ENCODE measurements around the gene EMP3. TPM values are rescaled to one million over a fixed set of nuclear protein-coding genes. Genes with fewer than 3 reads are reported as not detected.

Gene EMP3
- polyA plus RNA-seq, 1 donor, result 43.6 TPM

DNA sequence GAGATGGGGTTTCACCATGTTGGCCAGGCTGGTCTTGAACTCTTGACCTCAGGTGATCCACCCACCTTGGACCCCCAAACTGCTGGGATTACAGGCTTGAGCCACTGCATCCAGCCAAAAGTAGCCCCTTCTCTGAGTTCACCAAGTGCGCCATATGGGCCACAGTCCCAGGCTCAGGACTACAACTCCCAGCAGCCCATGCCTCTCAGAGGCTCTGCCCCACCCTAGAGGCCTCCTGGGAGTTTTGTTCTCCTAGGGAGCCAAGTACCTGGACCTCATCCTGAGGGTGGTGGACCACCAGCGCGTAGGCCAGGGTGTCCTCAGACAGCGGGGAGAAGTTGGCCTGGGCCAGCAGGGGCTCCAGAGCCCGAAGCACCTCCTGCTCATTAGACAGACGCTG lies 19.5 kb downstream of the EMP3 start:
- H3K9me3 ChIP-seq (ENCODE audit: control insufficient read depth, low read depth, low read length), result peaks cover 3% of the 10 kb centered on the region
- WGBS (ENCODE audit: insufficient coverage, low lambda C conversion rate), result no CpG with 5 or more reads among the region's 6 CpGs

DNA sequence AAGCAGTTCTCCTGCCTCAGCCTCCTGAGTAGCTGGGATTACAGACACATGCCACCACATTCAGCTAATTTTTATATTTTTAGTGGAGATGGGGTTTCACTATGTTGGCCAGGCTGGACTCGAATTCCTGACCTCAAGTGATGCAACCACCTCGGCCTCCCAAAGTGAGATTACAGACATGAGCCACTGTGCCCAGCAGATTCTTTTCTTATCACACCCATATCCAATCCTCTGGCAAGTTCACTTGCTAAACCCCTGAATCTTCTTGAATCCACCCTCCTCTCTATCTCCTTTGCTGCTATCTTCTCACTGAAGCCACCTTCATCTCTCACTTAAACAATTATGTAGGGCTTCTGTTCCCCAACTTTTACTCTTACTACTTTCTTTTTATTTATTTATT lies 20.8 kb downstream of the EMP3 start:
- H3K27ac ChIP-seq (ENCODE audit: low read length), result no peak overlapping the region

More for the DNA sequence above, 19.5 kb downstream of the EMP3 start:
- no peaks in the 10 kb centered on the region for H3K4me1 ChIP-seq (ENCODE audit: control insufficient read depth, insufficient read depth, low read length)
- H3K27ac ChIP-seq (ENCODE audit: low read length), result no peak overlapping the region
- DNase-seq, result no peak
- no peak overlapping the region for H3K4me3 ChIP-seq (ENCODE audit: low read length)
- H3K36me3 ChIP-seq (ENCODE audit: control insufficient read depth, insufficient read depth, low read length), result no peaks in the 10 kb centered on the region
- H3K27me3 ChIP-seq (ENCODE audit: control insufficient read depth, insufficient read depth, low read length), result no peaks in the 10 kb centered on the region

DNA sequence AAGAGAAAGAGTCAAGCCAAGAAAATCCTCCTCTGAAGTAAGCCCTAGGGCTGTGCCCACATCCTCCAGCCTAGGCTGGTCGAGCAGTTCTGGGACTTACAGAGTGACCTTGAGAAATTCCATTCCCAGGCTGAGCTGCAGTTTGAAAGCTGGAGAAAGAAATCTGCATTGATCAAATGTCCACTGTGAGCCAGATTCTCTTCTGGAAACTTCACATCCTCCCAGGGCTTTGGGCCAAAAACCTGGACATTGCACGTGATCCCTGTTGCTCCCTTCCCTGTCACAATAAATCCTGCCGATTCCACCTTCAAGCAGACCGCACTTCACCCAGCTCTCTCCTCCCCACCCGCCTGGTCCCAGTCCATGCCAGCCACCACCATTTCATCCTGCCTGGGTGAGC lies 22.7 kb downstream of the EMP3 start:
- H3K4me3 ChIP-seq (ENCODE audit: low read length), result no peak overlapping the region
- WGBS (ENCODE audit: insufficient coverage, low lambda C conversion rate), result 50% methylated on average over 2 of the region's 5 CpGs
- no peak for DNase-seq

More for the DNA sequence above, 20.8 kb downstream of the EMP3 start:
- no peak for DNase-seq
- Histone ChIP-seq H3K27me3 (ENCODE audit: control insufficient read depth, insufficient read depth, low read length) (no peaks in the 10 kb centered on the region), H3K9me3 (ENCODE audit: control insufficient read depth, low read depth, low read length) (peaks cover 3% of the 10 kb centered on the region), H3K36me3 (ENCODE audit: control insufficient read depth, insufficient read depth, low read length) (no peaks in the 10 kb centered on the region), H3K4me3 (ENCODE audit: low read length) (no peak overlapping the region), H3K4me1 (ENCODE audit: control insufficient read depth, insufficient read depth, low read length) (no peaks in the 10 kb centered on the region)
- WGBS (ENCODE audit: insufficient coverage, low lambda C conversion rate), result 100% methylated on average over 2 of the region's 2 CpGs

DNA sequence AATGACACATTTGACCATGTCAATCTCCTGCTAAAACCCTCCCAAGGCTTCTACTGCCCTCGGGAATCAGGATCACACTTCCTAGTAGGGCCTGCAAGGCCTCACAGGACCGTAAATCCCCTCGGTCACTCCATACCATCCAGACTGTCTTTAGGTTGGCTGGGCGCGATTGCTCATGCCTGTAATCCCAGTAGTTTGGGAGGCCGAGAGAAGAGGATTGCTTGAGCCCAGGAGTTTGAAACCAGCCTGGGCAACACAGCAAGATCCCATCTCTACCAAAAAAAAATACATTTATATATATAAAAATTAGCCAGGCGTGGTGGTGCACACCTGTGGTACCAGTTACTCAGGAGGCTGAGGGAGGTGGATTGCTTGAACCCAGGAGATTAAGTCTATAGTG lies 23.4 kb downstream of the EMP3 start:
- no CpG with 5 or more reads among the region's 7 CpGs for WGBS (ENCODE audit: insufficient coverage, low lambda C conversion rate)
- Histone ChIP-seq H3K4me1 (ENCODE audit: control insufficient read depth, insufficient read depth, low read length) (no peaks in the 10 kb centered on the region), H3K27me3 (ENCODE audit: control insufficient read depth, insufficient read depth, low read length) (no peaks in the 10 kb centered on the region), H3K36me3 (ENCODE audit: control insufficient read depth, insufficient read depth, low read length) (no peaks in the 10 kb centered on the region), H3K27ac (ENCODE audit: low read length) (no peak overlapping the region), H3K4me3 (ENCODE audit: low read length) (no peak overlapping the region), H3K9me3 (ENCODE audit: control insufficient read depth, low read depth, low read length) (no peaks in the 10 kb centered on the region)
- DNase-seq, result no peak

More for the DNA sequence above, 22.7 kb downstream of the EMP3 start:
- no peaks in the 10 kb centered on the region for H3K27me3 ChIP-seq (ENCODE audit: control insufficient read depth, insufficient read depth, low read length)
- no peaks in the 10 kb centered on the region for H3K4me1 ChIP-seq (ENCODE audit: control insufficient read depth, insufficient read depth, low read length)
- no peak overlapping the region for H3K27ac ChIP-seq (ENCODE audit: low read length)
- H3K9me3 ChIP-seq (ENCODE audit: control insufficient read depth, low read depth, low read length), result no peaks in the 10 kb centered on the region
- H3K36me3 ChIP-seq (ENCODE audit: control insufficient read depth, insufficient read depth, low read length), result no peaks in the 10 kb centered on the region

DNA sequence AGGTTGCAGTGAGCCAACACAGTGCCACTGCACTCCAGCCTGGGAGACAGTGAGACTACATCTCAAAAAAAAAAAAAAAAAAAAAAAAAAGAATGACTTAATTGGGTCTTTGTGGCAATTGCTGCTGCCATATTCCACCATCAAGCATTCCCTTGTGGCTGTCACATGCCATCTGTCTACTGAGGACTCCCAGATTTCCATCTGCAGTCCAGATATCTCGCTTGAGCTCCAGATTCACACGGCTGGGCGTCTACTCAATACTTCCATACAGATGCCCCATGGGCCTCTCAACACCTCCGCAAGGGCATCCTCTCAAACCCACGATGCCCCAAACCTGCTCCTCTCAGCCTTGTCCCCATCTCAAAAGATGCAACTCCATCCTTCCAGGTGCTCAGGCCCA lies 25.5 kb downstream of the EMP3 start:
- no peaks in the 10 kb centered on the region for H3K4me1 ChIP-seq (ENCODE audit: control insufficient read depth, insufficient read depth, low read length)
- no peaks in the 10 kb centered on the region for H3K27me3 ChIP-seq (ENCODE audit: control insufficient read depth, insufficient read depth, low read length)
- H3K36me3 ChIP-seq (ENCODE audit: control insufficient read depth, insufficient read depth, low read length), result no peaks in the 10 kb centered on the region
- no peak for DNase-seq
- no peak overlapping the region for H3K27ac ChIP-seq (ENCODE audit: low read length)
- H3K4me3 ChIP-seq (ENCODE audit: low read length), result no peak overlapping the region
- H3K9me3 ChIP-seq (ENCODE audit: control insufficient read depth, low read depth, low read length), result no peaks in the 10 kb centered on the region
- WGBS (ENCODE audit: insufficient coverage, low lambda C conversion rate), result no CpG with 5 or more reads among the region's 5 CpGs

DNA sequence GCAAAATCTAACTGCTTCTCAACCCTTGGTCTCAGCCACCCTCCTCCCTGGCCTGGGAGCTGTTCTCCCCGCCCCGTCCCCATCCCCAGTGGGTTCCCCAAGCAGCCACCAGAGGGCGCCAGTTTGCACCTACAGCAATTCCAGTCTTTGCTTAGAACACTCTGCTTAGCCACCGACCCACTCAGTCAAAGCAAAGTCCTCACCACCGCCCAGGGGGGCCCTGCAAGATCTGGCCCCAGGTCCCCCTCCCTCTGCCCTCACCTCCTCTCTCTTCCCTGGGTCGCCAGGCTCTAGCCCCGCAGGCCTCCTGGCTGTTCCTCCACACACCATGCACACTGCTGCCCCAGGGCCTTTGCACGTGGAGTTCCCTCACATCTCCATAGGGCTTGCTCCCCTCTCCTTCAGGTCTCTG lies 26.0 kb downstream of the EMP3 start:
- H3K36me3 ChIP-seq (ENCODE audit: control insufficient read depth, insufficient read depth, low read length), result no peaks in the 10 kb centered on the region
- no peaks in the 10 kb centered on the region for H3K4me1 ChIP-seq (ENCODE audit: control insufficient read depth, insufficient read depth, low read length)
- H3K4me3 ChIP-seq (ENCODE audit: low read length), result no peak overlapping the region
- DNase-seq, result peak; percentile 47 to 54
- no peaks in the 10 kb centered on the region for H3K27me3 ChIP-seq (ENCODE audit: control insufficient read depth, insufficient read depth, low read length)
- no peak overlapping the region for H3K27ac ChIP-seq (ENCODE audit: low read length)
- H3K9me3 ChIP-seq (ENCODE audit: control insufficient read depth, low read depth, low read length), result no peaks in the 10 kb centered on the region
- WGBS (ENCODE audit: insufficient coverage, low lambda C conversion rate), result 50% methylated on average over 2 of the region's 8 CpGs

DNA sequence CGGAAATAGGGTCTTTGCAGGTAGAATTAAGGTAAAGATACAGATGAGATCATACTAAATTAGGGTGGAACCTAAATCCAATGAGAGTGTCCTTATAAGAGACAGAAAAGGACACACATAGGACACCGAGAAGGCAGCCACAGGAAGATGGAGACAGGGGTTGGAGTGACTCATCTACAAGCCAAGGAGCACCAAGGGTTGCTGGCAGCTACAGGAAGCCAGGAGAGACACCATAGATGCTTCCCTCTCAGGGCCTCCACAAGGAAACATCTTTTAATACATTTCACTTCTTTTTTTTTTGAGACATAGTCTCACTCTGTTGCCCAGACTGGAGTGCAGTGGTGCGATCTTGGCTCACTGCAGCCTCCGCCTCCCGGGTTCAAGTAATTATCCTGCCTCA lies 28.3 kb downstream of the EMP3 start:
- no CpG with 5 or more reads among the region's 5 CpGs for WGBS (ENCODE audit: insufficient coverage, low lambda C conversion rate)
- H3K9me3 ChIP-seq (ENCODE audit: control insufficient read depth, low read depth, low read length), result no peaks in the 10 kb centered on the region

DNA sequence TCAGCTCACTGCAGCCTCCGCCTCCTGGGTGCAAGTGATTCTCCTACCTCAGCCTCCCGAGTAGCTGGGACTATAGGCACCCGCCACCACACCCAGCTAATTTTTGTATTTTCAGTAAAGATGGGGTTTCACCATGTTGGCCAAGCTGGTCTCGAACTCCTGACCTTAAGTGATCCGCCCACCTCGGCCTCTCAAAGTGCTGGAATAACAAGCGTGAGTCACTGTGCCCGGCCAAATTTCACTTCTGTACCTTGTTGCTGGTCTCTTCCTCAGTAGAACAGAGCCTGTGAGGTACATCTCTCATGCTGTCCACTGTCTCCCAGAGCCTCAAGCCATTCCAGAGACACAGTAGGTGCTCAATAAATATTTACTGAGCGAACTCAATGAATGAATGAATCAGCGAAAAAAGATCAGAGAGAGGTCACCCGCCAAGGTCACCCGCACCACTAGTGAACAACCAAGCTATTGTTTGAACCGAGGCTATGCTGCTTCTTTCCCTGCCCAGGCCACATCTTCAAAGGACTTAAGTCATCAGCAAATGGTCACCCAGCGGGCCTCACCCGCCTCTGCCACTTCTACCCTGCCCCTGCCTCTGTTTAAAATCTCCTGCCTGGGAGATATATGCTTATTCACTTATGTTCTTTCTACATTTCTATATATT lies 29.1 kb downstream of the EMP3 start:
- Histone ChIP-seq H3K27me3 (ENCODE audit: control insufficient read depth, insufficient read depth, low read length) (no peaks in the 10 kb centered on the region), H3K27ac (ENCODE audit: low read length) (no peak overlapping the region), H3K9me3 (ENCODE audit: control insufficient read depth, low read depth, low read length) (no peaks in the 10 kb centered on the region), H3K36me3 (ENCODE audit: control insufficient read depth, insufficient read depth, low read length) (no peaks in the 10 kb centered on the region), H3K4me3 (ENCODE audit: low read length) (no peak overlapping the region), H3K4me1 (ENCODE audit: control insufficient read depth, insufficient read depth, low read length) (no peaks in the 10 kb centered on the region)
- no peak for DNase-seq
- 90% methylated on average over 2 of the region's 15 CpGs for WGBS (ENCODE audit: insufficient coverage, low lambda C conversion rate)

More for the DNA sequence above, 28.3 kb downstream of the EMP3 start:
- H3K4me1 ChIP-seq (ENCODE audit: control insufficient read depth, insufficient read depth, low read length), result no peaks in the 10 kb centered on the region
- no peak for DNase-seq
- H3K27me3 ChIP-seq (ENCODE audit: control insufficient read depth, insufficient read depth, low read length), result no peaks in the 10 kb centered on the region
- H3K4me3 ChIP-seq (ENCODE audit: low read length), result no peak overlapping the region
- H3K36me3 ChIP-seq (ENCODE audit: control insufficient read depth, insufficient read depth, low read length), result no peaks in the 10 kb centered on the region
- no peak overlapping the region for H3K27ac ChIP-seq (ENCODE audit: low read length)

DNA sequence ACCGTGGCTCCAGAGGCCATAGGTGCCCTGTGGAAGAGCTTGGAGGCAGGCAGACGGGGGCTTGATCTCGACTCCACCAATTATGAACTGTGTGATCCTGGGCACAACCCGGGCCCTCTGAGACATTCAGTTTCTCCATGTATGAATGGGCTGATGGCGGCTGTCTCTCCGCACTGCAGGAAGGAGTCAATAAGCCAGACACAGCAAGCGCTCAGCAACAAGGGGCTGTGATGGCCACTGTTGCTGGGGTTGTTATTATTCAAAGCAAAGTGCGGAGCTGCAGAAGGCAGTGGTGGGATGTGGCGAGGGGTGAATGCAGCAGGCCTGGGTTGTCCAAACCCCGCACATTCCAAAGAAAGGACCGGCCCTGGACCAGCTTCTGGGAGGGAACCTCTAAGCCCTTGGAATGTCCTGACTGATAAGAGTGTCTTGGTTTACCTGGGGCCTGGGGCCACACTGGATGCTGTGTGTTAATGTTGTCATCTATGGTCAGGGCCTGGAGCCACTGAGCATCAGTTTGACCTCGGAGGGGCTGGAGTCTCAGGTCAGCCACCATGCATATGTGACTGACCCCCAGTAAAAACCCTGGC lies 30.1 kb downstream of the EMP3 start:
- no CpG with 5 or more reads among the region's 12 CpGs for WGBS (ENCODE audit: insufficient coverage, low lambda C conversion rate)
- no peaks in the 10 kb centered on the region for H3K27me3 ChIP-seq (ENCODE audit: control insufficient read depth, insufficient read depth, low read length)
- no peak overlapping the region for H3K4me3 ChIP-seq (ENCODE audit: low read length)
- H3K4me1 ChIP-seq (ENCODE audit: control insufficient read depth, insufficient read depth, low read length), result no peaks in the 10 kb centered on the region
- no peaks in the 10 kb centered on the region for H3K9me3 ChIP-seq (ENCODE audit: control insufficient read depth, low read depth, low read length)
- DNase-seq, result no peak
- H3K36me3 ChIP-seq (ENCODE audit: control insufficient read depth, insufficient read depth, low read length), result no peaks in the 10 kb centered on the region
- H3K27ac ChIP-seq (ENCODE audit: low read length), result no peak overlapping the region

DNA sequence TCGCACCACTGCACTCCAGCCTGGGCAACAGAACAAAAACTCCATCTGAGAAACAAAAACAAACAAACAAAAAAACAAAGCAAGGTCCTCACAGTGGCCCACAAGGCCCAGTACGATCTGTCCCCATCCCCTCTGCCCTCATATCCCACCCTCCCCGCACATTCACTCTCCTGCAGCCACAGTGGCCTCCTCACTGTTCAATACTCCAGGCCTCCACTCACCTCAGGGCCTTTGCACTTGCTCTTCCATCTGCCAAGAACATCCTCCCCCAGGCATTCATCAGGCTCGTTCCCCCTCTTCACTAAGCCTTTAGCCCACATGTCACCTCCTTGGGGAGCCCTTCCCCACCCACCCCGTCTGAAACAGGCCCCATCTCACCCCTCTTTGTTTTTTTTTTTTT lies 33.8 kb downstream of the EMP3 start:
- DNase-seq, result no peak
- Histone ChIP-seq H3K4me1 (ENCODE audit: control insufficient read depth, insufficient read depth, low read length) (peaks cover 6% of the 10 kb centered on the region), H3K9me3 (ENCODE audit: control insufficient read depth, low read depth, low read length) (no peaks in the 10 kb centered on the region), H3K36me3 (ENCODE audit: control insufficient read depth, insufficient read depth, low read length) (no peaks in the 10 kb centered on the region), H3K27ac (ENCODE audit: low read length) (no peak overlapping the region), H3K4me3 (ENCODE audit: low read length) (no peak overlapping the region), H3K27me3 (ENCODE audit: control insufficient read depth, insufficient read depth, low read length) (no peaks in the 10 kb centered on the region)
- WGBS (ENCODE audit: insufficient coverage, low lambda C conversion rate), result no CpG with 5 or more reads among the region's 5 CpGs

DNA sequence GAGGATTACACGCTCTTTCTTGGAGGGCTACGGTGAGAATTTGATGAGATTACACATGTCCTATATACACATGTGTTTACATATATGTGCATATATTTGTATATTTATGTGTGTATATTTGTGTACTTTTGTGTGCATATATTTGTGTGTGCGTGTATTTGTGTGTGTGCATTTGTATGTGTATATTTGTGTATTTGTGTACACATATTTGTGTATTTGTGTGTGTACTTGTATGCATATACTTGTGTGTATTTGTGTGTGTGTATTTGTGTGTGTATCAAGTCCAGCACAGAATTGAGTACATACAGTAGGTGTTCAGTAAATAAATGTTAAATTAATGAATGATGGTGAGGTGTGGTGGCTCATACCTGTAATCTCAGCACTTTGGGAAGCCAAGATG lies 36.6 kb downstream of the EMP3 start:
- peaks cover 12% of the 10 kb centered on the region for H3K4me1 ChIP-seq (ENCODE audit: control insufficient read depth, insufficient read depth, low read length)
- H3K36me3 ChIP-seq (ENCODE audit: control insufficient read depth, insufficient read depth, low read length), result no peaks in the 10 kb centered on the region
- no CpG with 5 or more reads among the region's 3 CpGs for WGBS (ENCODE audit: insufficient coverage, low lambda C conversion rate)
- H3K27me3 ChIP-seq (ENCODE audit: control insufficient read depth, insufficient read depth, low read length), result no peaks in the 10 kb centered on the region
- H3K4me3 ChIP-seq (ENCODE audit: low read length), result no peak overlapping the region
- no peak overlapping the region for H3K27ac ChIP-seq (ENCODE audit: low read length)
- H3K9me3 ChIP-seq (ENCODE audit: control insufficient read depth, low read depth, low read length), result no peaks in the 10 kb centered on the region
- no peak for DNase-seq

Measured in large intestine (tissue), 3 donors.